GM12875 (cell line): ENCODE data around the gene COL5A1.
"Not testable (repeated sequence)": the region's sequence is repeated elsewhere in the genome, so short reads cannot be mapped to it uniquely, and the experiment has no call there.

Experiments used
- H3K4me3 ChIP-seq: one replicate; pipeline ENCODE4 v1.5.1; 2011; ENCODE audit warnings: low read depth, low read length, control low read depth
- CTCF ChIP-seq: IDR thresholded peaks from 2 replicates; pipeline ENCODE4 v1.5.1; 2011; ENCODE audit warnings: low read depth, mild to moderate bottlenecking, control low read depth, inconsistent platforms, low read length, moderate library complexity, borderline replicate concordance; ENCODE audit not compliant: insufficient read depth

COL5A1 gene

GRCh38 chr9:134709512-134710270 is 68.1 kb downstream of the COL5A1 start:
- no peak overlapping the region for H3K4me3 ChIP-seq
- TF ChIP-seq CTCF: no peak

GRCh38 chr9:134710271-134710540 is 68.6 kb downstream of the COL5A1 start:
- TF ChIP-seq CTCF: no peak
- H3K4me3 ChIP-seq: no peak overlapping the region

- TF ChIP-seq CTCF: no peak
- H3K4me3 ChIP-seq: no peak overlapping the region
Observed at GRCh38 chr9:134710901-134711300, 69.3 kb downstream of the COL5A1 start.

GRCh38 chr9:134712243-134712642 is 70.6 kb downstream of the COL5A1 start:
- TF ChIP-seq CTCF: no peak
- no peak overlapping the region for H3K4me3 ChIP-seq

- no peak overlapping the region for H3K4me3 ChIP-seq
- TF ChIP-seq CTCF: no peak
Observed at GRCh38 chr9:134712926-134713325, 71.3 kb downstream of the COL5A1 start.

- not testable (repeated sequence) for H3K4me3 ChIP-seq
Observed at GRCh38 chr9:134715536-134715935, 73.9 kb downstream of the COL5A1 start.

GRCh38 chr9:134716067-134716466 is 74.5 kb downstream of the COL5A1 start:
- H3K4me3 ChIP-seq: no peak overlapping the region
- no peak for TF ChIP-seq CTCF

- TF ChIP-seq CTCF: no peak
- no peak overlapping the region for H3K4me3 ChIP-seq
Observed at GRCh38 chr9:134717056-134717455, 75.5 kb downstream of the COL5A1 start.
